Mesenchymal stem cell (in vitro differentiated cells and primary cell): ENCODE measurements around the gene CDC42EP1.
"Not testable (repeated sequence)": the region's sequence is repeated elsewhere in the genome, so short reads cannot be mapped to it uniquely, and the experiment has no call there.

ENCODE experiments used
- DNase-seq: peaks from one replicate; pipeline ENCODE4 v3.0.0-alpha.2; 2013
- H2AFZ ChIP-seq: one replicate; pipeline ENCODE4 v1.6.1; 2013; ENCODE audit warnings: low read depth, mild to moderate bottlenecking, control low read depth, inconsistent platforms, low read length, moderate library complexity
- H2AK5ac ChIP-seq: 2 replicates; pipeline ENCODE4 v1.6.1; 2013; ENCODE audit warnings: low read length, moderate library complexity, mild to moderate bottlenecking, inconsistent platforms; ENCODE audit not compliant: severe bottlenecking
- H2BK120ac ChIP-seq: one replicate; pipeline ENCODE4 v1.6.1; 2013; ENCODE audit warnings: low read depth, mild to moderate bottlenecking, inconsistent platforms, low read length, moderate library complexity
- H2BK12ac ChIP-seq, 2 experiments: one replicate each; pipeline ENCODE4 v1.6.1; 2013; ENCODE audit warnings: inconsistent platforms in 2 of 2, low read length in 2 of 2, mild to moderate bottlenecking in 2 of 2, moderate library complexity in 2 of 2, control low read depth in 1 of 2
- H2BK15ac ChIP-seq: one replicate; pipeline ENCODE4 v1.6.1; 2013; ENCODE audit warnings: mild to moderate bottlenecking, low read depth, inconsistent platforms; ENCODE audit not compliant: poor library complexity, severe bottlenecking
- H2BK5ac ChIP-seq: 2 replicates; pipeline ENCODE4 v1.6.1; 2013; ENCODE audit warnings: low read depth, mild to moderate bottlenecking, low read length, control low read depth, inconsistent platforms; ENCODE audit not compliant: poor library complexity, severe bottlenecking
- H3K14ac ChIP-seq, 2 experiments: one replicate each; pipeline ENCODE4 v1.6.1; 2013; ENCODE audit warnings: inconsistent platforms in 2 of 2, low read length in 2 of 2, control low read depth in 1 of 2, mild to moderate bottlenecking in 1 of 2, moderate library complexity in 1 of 2
- H3K18ac ChIP-seq, 2 experiments: one replicate each; pipeline ENCODE4 v1.6.1; 2013; ENCODE audit warnings: inconsistent platforms in 2 of 2, low read length in 2 of 2, control low read depth in 1 of 2, low read depth in 1 of 2, mild to moderate bottlenecking in 1 of 2
- H3K23ac ChIP-seq, 2 experiments: one replicate each; pipeline ENCODE4 v1.6.1; 2013; ENCODE audit warnings: inconsistent platforms in 2 of 2, low read length in 2 of 2, mild to moderate bottlenecking in 2 of 2, moderate library complexity in 2 of 2, control low read depth in 1 of 2
- H3K27ac ChIP-seq: 2 replicates; pipeline ENCODE4 v1.5.1; 2013; ENCODE audit warnings: mild to moderate bottlenecking, moderate library complexity, low read length, control low read depth, inconsistent platforms; ENCODE audit not compliant: poor library complexity, severe bottlenecking
- H3K27me3 ChIP-seq, 2 experiments: 2 replicates each; pipeline versions ENCODE4 v1.6.1 to v1.7.0; 2013; ENCODE audit warnings: low read length in 2 of 2, mild to moderate bottlenecking in 2 of 2, moderate library complexity in 2 of 2, control low read depth in 1 of 2, inconsistent platforms in 1 of 2; ENCODE audit not compliant: control insufficient read depth in 1 of 2, insufficient read depth in 1 of 2
- H3K36me3 ChIP-seq, 2 experiments: 2 replicates each; pipeline versions ENCODE4 v1.6.1 to v1.7.0; 2013; ENCODE audit warnings: low read length in 2 of 2, control low read depth in 1 of 2, inconsistent platforms in 1 of 2, low read depth in 1 of 2, mild to moderate bottlenecking in 1 of 2; ENCODE audit not compliant: insufficient read depth in 2 of 2, control insufficient read depth in 1 of 2
- H3K4ac ChIP-seq, 2 experiments: one replicate each; pipeline ENCODE4 v1.6.1; 2013; ENCODE audit warnings: inconsistent platforms in 2 of 2, low read length in 2 of 2, mild to moderate bottlenecking in 2 of 2, moderate library complexity in 2 of 2, control low read depth in 1 of 2, low read depth in 1 of 2
- H3K4me1 ChIP-seq: 2 replicates; pipeline ENCODE4 v1.6.1; 2013; ENCODE audit warnings: low read depth, low read length, control low read depth; ENCODE audit not compliant: control insufficient read depth, insufficient read depth
- H3K4me2 ChIP-seq: 2 replicates; pipeline ENCODE4 v1.6.1; 2013; ENCODE audit warnings: low read length, mild to moderate bottlenecking, inconsistent platforms; ENCODE audit not compliant: poor library complexity, severe bottlenecking
- H3K4me3 ChIP-seq, 2 experiments: 2 replicates each; pipeline versions ENCODE4 v1.5.1 to v1.7.0; 2013; ENCODE audit warnings: low read length in 2 of 2, mild to moderate bottlenecking in 2 of 2, control low read depth in 1 of 2, low read depth in 1 of 2; ENCODE audit not compliant: insufficient read depth in 1 of 2
- H3K79me1 ChIP-seq: replicated peaks from 2 replicates; pipeline ENCODE4 v1.6.1; 2013; ENCODE audit warnings: mild to moderate bottlenecking, control low read depth, low read length, inconsistent platforms; ENCODE audit not compliant: poor library complexity, severe bottlenecking
- H3K9ac ChIP-seq: 2 replicates; pipeline ENCODE4 v1.7.0; 2013; ENCODE audit warnings: mild to moderate bottlenecking, low read length, moderate library complexity
- H3K9me3 ChIP-seq: 2 replicates; pipeline ENCODE4 v1.7.0; 2013; ENCODE audit warnings: mild to moderate bottlenecking, low read length; ENCODE audit not compliant: control insufficient read depth
- H4K8ac ChIP-seq: one replicate; pipeline ENCODE4 v1.6.1; 2013; ENCODE audit warnings: inconsistent platforms, mild to moderate bottlenecking, low read length, moderate library complexity
- H4K91ac ChIP-seq: one replicate; pipeline ENCODE4 v1.6.1; 2013; ENCODE audit warnings: mild to moderate bottlenecking, low read length, inconsistent platforms
- WGBS: methylation state at CpG from one replicate; pipeline ENCODE4 v1.1.7; 2013; ENCODE audit warnings: mixed read lengths; 5-methylcytosine and 5-hydroxymethylcytosine counted together

CDC42EP1 gene

DNA sequence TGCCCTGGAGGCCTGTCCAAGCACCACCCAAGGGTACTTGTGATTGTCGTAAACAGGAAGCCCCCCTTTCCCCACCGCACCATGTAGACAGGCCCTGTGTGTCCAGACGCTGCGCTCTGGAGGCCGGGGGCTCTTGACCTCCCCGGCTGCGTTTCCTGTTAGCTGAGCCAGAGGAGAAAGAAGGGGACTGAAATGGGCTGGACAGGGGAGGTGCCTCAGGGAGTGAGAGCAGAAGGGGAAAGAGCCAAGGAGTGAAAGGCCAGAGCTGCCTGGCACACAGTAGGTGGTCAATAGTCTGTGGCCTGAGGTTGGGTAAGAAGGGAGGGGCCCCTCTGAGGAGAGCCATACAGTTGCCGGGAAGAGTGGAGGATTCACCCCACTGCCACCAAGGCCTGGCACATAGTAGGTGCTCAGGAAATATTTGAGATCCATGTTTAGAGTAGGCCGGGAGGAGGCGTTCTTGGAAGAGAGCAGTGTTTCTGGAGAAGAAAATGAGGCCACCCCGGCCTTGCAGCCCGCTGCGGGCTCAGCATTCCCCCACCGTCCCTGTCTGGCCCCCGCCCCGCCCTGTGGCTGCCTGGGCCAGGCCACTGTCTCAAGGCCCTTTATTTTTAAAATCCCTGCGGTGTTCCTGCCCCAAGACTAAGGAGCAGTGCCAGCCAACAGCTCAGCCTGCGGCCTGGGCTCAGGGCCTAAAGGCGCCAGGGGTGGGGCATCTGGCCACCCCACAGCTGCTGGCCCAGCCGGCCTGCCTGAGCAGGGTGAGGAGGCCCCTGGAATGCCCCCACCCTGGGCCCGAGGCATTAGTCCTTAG lies 13.6 kb upstream of the CDC42EP1 start:
- DNase-seq, result peak; percentile 99
- no peaks in the 10 kb centered on the region for H3K27me3 ChIP-seq
- 20% methylated on average over 19 of the region's 21 CpGs for WGBS

GRCh38 chr22:37547251-37547741 lies 13.0 kb upstream of the CDC42EP1 start:
- Histone ChIP-seq H2BK5ac (peak overlapping the region; percentile 20), H3K23ac (peak overlapping the region; percentile 35 to 67), H3K27me3 (no peaks in the 10 kb centered on the region), H3K27ac (peak overlapping the region; percentile 93), H2BK120ac (peak overlapping the region; percentile 99), H3K4me3 (no peak overlapping the region), H3K4me1 (peaks cover 46% of the 10 kb centered on the region), H2BK12ac (peak overlapping the region; percentile 74 to 93), H2AK5ac (peak overlapping the region; percentile 95), H3K4ac (peak overlapping the region; percentile 96), H3K9ac (peak overlapping the region; percentile 63), H4K8ac (peak overlapping the region; percentile 93), H2BK15ac (peak overlapping the region; percentile 95), H3K4me2 (no peak overlapping the region), H4K91ac (peak overlapping the region; percentile 99), H3K14ac (peak overlapping the region in 1 of 2 experiments; percentile 12), H3K79me1 (no peaks in the 10 kb centered on the region), H2AFZ (no peak overlapping the region), H3K9me3 (no peaks in the 10 kb centered on the region), H3K18ac (peak overlapping the region; percentile 67 to 99), H3K36me3 (no peaks in the 10 kb centered on the region)
- DNase-seq, result peak; percentile 57
- 64% methylated on average over 9 of the region's 9 CpGs for WGBS

More for the DNA sequence above, 13.6 kb upstream of the CDC42EP1 start:
- Histone ChIP-seq H2BK15ac (peak overlapping the region; percentile 95), H3K9ac (peak overlapping the region; percentile 63), H2AFZ (no peak overlapping the region), H3K9me3 (no peaks in the 10 kb centered on the region), H3K27ac (peak overlapping the region; percentile 93), H3K14ac (no peak overlapping the region), H3K4me1 (peaks cover 44% of the 10 kb centered on the region), H2BK5ac (peak overlapping the region; percentile 88), H2BK120ac (peak overlapping the region; percentile 99), H4K91ac (peak overlapping the region; percentile 99), H3K79me1 (no peaks in the 10 kb centered on the region), H2BK12ac (peak overlapping the region; percentile 93 to 94), H2AK5ac (peak overlapping the region; percentile 95), H3K23ac (peak overlapping the region; percentile 1 to 67), H3K4ac (peak overlapping the region; percentile 96), H3K18ac (peak overlapping the region; percentile 70 to 99), H3K4me2 (no peak overlapping the region), H3K4me3 (no peak overlapping the region), H3K36me3 (no peaks in the 10 kb centered on the region), H4K8ac (peak overlapping the region; percentile 93)

DNA sequence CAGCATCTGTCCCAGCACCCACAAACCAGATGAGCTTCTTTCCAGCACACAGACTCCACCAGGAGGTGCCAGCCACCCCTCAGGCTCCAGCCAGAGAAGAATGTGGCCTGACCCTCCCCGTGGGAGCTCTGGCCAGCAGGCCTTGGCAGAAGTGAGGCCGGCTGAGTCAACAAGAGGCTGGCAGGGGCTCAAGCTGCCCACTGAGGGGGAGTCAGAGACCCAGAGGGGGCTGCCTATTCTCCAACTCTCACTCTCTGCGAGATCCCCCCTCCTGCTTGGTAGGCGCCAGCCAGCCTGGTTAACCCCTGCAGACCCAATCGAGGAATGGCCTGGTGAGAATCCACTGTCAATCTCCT lies 10.6 kb upstream of the CDC42EP1 start:
- Histone ChIP-seq H2AK5ac (peak overlapping the region; percentile 34), H4K8ac (no peak overlapping the region), H3K9me3 (no peaks in the 10 kb centered on the region)

GRCh38 chr22:37550921-37551320 lies 9.4 kb upstream of the CDC42EP1 start:
- H3K9me3 ChIP-seq, H3K27me3 ChIP-seq, H4K8ac ChIP-seq, H3K4me3 ChIP-seq, H2BK5ac ChIP-seq, H3K79me1 ChIP-seq, H2BK120ac ChIP-seq, H3K23ac ChIP-seq, H3K14ac ChIP-seq, H3K9ac ChIP-seq, DNase-seq, H3K4me2 ChIP-seq, H2BK15ac ChIP-seq, H3K27ac ChIP-seq, H3K36me3 ChIP-seq, H2AFZ ChIP-seq: not testable (repeated sequence)
- H2AK5ac ChIP-seq, result peak overlapping the region; percentile 91
- peak overlapping the region in 1 of 2 experiments; percentile 85 for H3K4ac ChIP-seq
- WGBS, result 97% methylated on average over 9 of the region's 9 CpGs
- peak overlapping the region; percentile 96 to 100 for H2BK12ac ChIP-seq
- peak overlapping the region in 1 of 2 experiments; percentile 5 for H3K18ac ChIP-seq
- H4K91ac ChIP-seq, result peak overlapping the region; percentile 99
- H3K4me1 ChIP-seq, result peaks cover 48% of the 10 kb centered on the region

More for the DNA sequence above, 10.6 kb upstream of the CDC42EP1 start:
- peak overlapping the region; percentile 39 for H2BK120ac ChIP-seq
- H2BK15ac ChIP-seq, result peak overlapping the region; percentile 73
- peak overlapping the region; percentile 3 to 90 for H2BK12ac ChIP-seq
- peak overlapping the region; percentile 5 to 8 for H3K18ac ChIP-seq
- H2BK5ac ChIP-seq, result no peak overlapping the region
- H3K14ac ChIP-seq, result peak overlapping the region in 1 of 2 experiments; percentile 45
- peaks cover 54% of the 10 kb centered on the region for H3K4me1 ChIP-seq
- peak; percentile 60 for DNase-seq
- H3K27ac ChIP-seq, result peak overlapping the region; percentile 61
- no peaks in the 10 kb centered on the region for H3K27me3 ChIP-seq
- peak overlapping the region; percentile 70 for H4K91ac ChIP-seq
- no peaks in the 10 kb centered on the region for H3K36me3 ChIP-seq
- peak overlapping the region; percentile 37 for H3K4me2 ChIP-seq
- no peak overlapping the region for H3K9ac ChIP-seq
- H3K23ac ChIP-seq, result no peak overlapping the region
- no peak overlapping the region for H2AFZ ChIP-seq
- 31% methylated on average over 3 of the region's 5 CpGs for WGBS
- H3K79me1 ChIP-seq, result no peaks in the 10 kb centered on the region
- peak overlapping the region; percentile 51 to 76 for H3K4ac ChIP-seq
- no peak overlapping the region for H3K4me3 ChIP-seq
